Activated CD4-positive, alpha-beta T cell treated with anti-CD3 and anti-CD28 coated beads, Interleukin-2, amount 50 U/mL, for 4 hours (primary cell): ENCODE measurements around the gene ALPL.
"Not testable (repeated sequence)": the region's sequence is repeated elsewhere in the genome, so short reads cannot be mapped to it uniquely, and the experiment has no call there.

Experiments
- DNase-seq, 2 experiments: peaks; one replicate each; pipeline ENCODE4 v3.0.0-alpha.2; 2020

ALPL gene

GRCh38 chr1:21509351-21510112 is at the start of gene ALPL:
TSS of gene ALPL (plus strand) at chr1:21509423. CDS start at chr1:21554082, 44,659 bp downstream.
- DNase-seq, result no peak

- DNase-seq, result not testable (repeated sequence)
These were observed 44.1 kb upstream of the ALPL start for GRCh38 chr1:21465127-21465526.

GRCh38 chr1:21467946-21468345 is 41.3 kb upstream of the ALPL start:
- DNase-seq, result not testable (repeated sequence)

- no peak for DNase-seq
These were observed 40.6 kb upstream of the ALPL start for GRCh38 chr1:21468599-21468998.

GRCh38 chr1:21469581-21469980 is 39.6 kb upstream of the ALPL start:
- no peak for DNase-seq

- no peak for DNase-seq
These were observed 36.4 kb upstream of the ALPL start for GRCh38 chr1:21472861-21473260.

GRCh38 chr1:21478356-21478755 is 30.9 kb upstream of the ALPL start:
- DNase-seq, result no peak

GRCh38 chr1:21483881-21484280 is 25.3 kb upstream of the ALPL start:
- not testable (repeated sequence) for DNase-seq

- DNase-seq, result no peak
These were observed 20.1 kb upstream of the ALPL start for GRCh38 chr1:21489146-21489545.

- no peak for DNase-seq
These were observed 18.3 kb upstream of the ALPL start for GRCh38 chr1:21490774-21491487.

- DNase-seq, result no peak
These were observed 17.5 kb upstream of the ALPL start for GRCh38 chr1:21491488-21492355.

- DNase-seq, result no peak
These were observed 16.9 kb upstream of the ALPL start for GRCh38 chr1:21492356-21492625.

GRCh38 chr1:21494196-21494595 is 15.0 kb upstream of the ALPL start:
- DNase-seq, result no peak

- DNase-seq, result no peak
These were observed 13.9 kb upstream of the ALPL start for GRCh38 chr1:21495225-21495820.

- no peak for DNase-seq
These were observed 13.2 kb upstream of the ALPL start for GRCh38 chr1:21496063-21496462.

GRCh38 chr1:21496886-21497285 is 12.3 kb upstream of the ALPL start:
- no peak for DNase-seq

GRCh38 chr1:21497466-21498061 is 11.7 kb upstream of the ALPL start:
- no peak for DNase-seq

- no peak for DNase-seq
These were observed 9.8 kb upstream of the ALPL start for GRCh38 chr1:21499283-21499950.

- DNase-seq, result no peak
These were observed 5.4 kb upstream of the ALPL start for GRCh38 chr1:21503706-21504377.

- no peak for DNase-seq
These were observed 2.4 kb upstream of the ALPL start for GRCh38 chr1:21506804-21507203.

GRCh38 chr1:21507511-21508270 is 1.5 kb upstream of the ALPL start:
- no peak for DNase-seq
